Lower lobe of right lung (tissue), 2 donors: ENCODE results near the gene LTB4R2. TPM values are rescaled to one million over a fixed set of nuclear protein-coding genes. Genes with fewer than 3 reads are reported as not detected.
"Not testable (repeated sequence)": the region's sequence is repeated elsewhere in the genome, so short reads cannot be mapped to it uniquely, and the experiment has no call there.

Experiments used
- ATAC-seq, 2 donors: fragments of 200-7000 bp; cut with Tn5 transposase; one replicate each; pipeline ENCODE4 v1.9.1; 2020 to 2022; ENCODE audit warnings: mild to moderate bottlenecking in 2 of 2, moderate library complexity in 2 of 2
- DNase-seq: peaks from one replicate; pipeline ENCODE4 v3.0.0-alpha.2; 2020
- H3K27ac ChIP-seq: fragments of 200-600 bp; one replicate; pipeline ENCODE4 v1.8.0; 2022
- H3K27me3 ChIP-seq: fragments of 200-600 bp; one replicate; pipeline ENCODE4 v1.8.0; 2022; ENCODE audit warnings: low read depth
- H3K36me3 ChIP-seq: fragments of 200-600 bp; one replicate; pipeline ENCODE4 v1.8.0; 2022; ENCODE audit warnings: mild to moderate bottlenecking
- H3K4me1 ChIP-seq: fragments of 200-600 bp; one replicate; pipeline ENCODE4 v1.8.0; 2022
- H3K4me3 ChIP-seq: fragments of 200-600 bp; one replicate; pipeline ENCODE4 v1.8.0; 2022; ENCODE audit warnings: mild to moderate bottlenecking
- H3K9me3 ChIP-seq: fragments of 200-600 bp; one replicate; pipeline ENCODE4 v1.8.0; 2022
- CTCF ChIP-seq: fragments of 200-600 bp; IDR thresholded peaks from one replicate; pipeline ENCODE4 v1.8.0; 2022; ENCODE audit warnings: antibody characterized with exemption, mild to moderate bottlenecking
- intact Hi-C: fragments of 100-400 bp; cut with DNase I; formaldehyde crosslinking; loops from one replicate; pipeline ENCODE4 v1.11.0; 2022
- total RNA-seq: library from RNA; stranded (reverse); fragmentation: NEBNext Ultra II Directional; extraction: Animal tissue kit (Norgen Biotek cat#: 25700); gene quantifications from one replicate; pipeline ENCODE4 v1.2.1, GENCODE V29; 2021
- donor health status: DM: no; HTN: yes; CAD: no; lungs with severe emphysema.

Gene LTB4R2
- total RNA-seq, 1 donor from 2014 or later, result 5.9 TPM

GRCh38 chr14:24349742-24350141 is 39.8 kb downstream of the LTB4R2 start:
- Histone ChIP-seq H3K27me3 (no peaks in the 10 kb centered on the region), H3K4me3 (no peak overlapping the region), H3K4me1 (peaks cover 19% of the 10 kb centered on the region), H3K9me3 (no peaks in the 10 kb centered on the region), H3K36me3 (no peaks in the 10 kb centered on the region), H3K27ac (no peak overlapping the region)
- ATAC-seq (no peak), DNase-seq (no peak)
- intact Hi-C loops, result no loop called here
- TF ChIP-seq CTCF, result no peak

- H3K4me1 ChIP-seq, result peaks cover 19% of the 10 kb centered on the region
Observed at GRCh38 chr14:24351517-24351916, 41.6 kb downstream of the LTB4R2 start.

GRCh38 chr14:24353559-24354481 is 43.9 kb downstream of the LTB4R2 start:
- no peak for DNase-seq
- Histone ChIP-seq H3K27me3 (no peaks in the 10 kb centered on the region), H3K4me3 (no peak overlapping the region), H3K9me3 (no peaks in the 10 kb centered on the region), H3K4me1 (peaks cover 19% of the 10 kb centered on the region), H3K36me3 (no peaks in the 10 kb centered on the region), H3K27ac (no peak overlapping the region)
- TF ChIP-seq CTCF, result no peak
- no peak for ATAC-seq
- intact Hi-C loops, result no loop called here

More at GRCh38 chr14:24351517-24351916, 41.6 kb downstream of the LTB4R2 start:
- H3K9me3 ChIP-seq, result no peaks in the 10 kb centered on the region
- DNase-seq (no peak), ATAC-seq (peak; percentile 51 to 65)
- intact Hi-C loops, result no loop called here
- H3K36me3 ChIP-seq, result no peaks in the 10 kb centered on the region
- TF ChIP-seq CTCF, result no peak
- H3K27me3 ChIP-seq, result no peaks in the 10 kb centered on the region
- H3K27ac ChIP-seq, result peak overlapping the region; percentile 43
- H3K4me3 ChIP-seq, result no peak overlapping the region

- ATAC-seq, H3K36me3 ChIP-seq, H3K27ac ChIP-seq, intact Hi-C loops, DNase-seq, H3K27me3 ChIP-seq, H3K9me3 ChIP-seq, H3K4me3 ChIP-seq: not testable (repeated sequence)
- H3K4me1 ChIP-seq, result peaks cover 19% of the 10 kb centered on the region
Observed at GRCh38 chr14:24354482-24354825, 44.5 kb downstream of the LTB4R2 start.

GRCh38 chr14:24355009-24355408 is 45.1 kb downstream of the LTB4R2 start:
- no peaks in the 10 kb centered on the region for H3K9me3 ChIP-seq
- DNase-seq (no peak), ATAC-seq (peak; percentile 51 to 66)
- H3K36me3 ChIP-seq, result no peaks in the 10 kb centered on the region
- H3K4me3 ChIP-seq, result no peak overlapping the region
- no peaks in the 10 kb centered on the region for H3K27me3 ChIP-seq
- intact Hi-C loops, result no loop called here
- no peak for TF ChIP-seq CTCF
- H3K27ac ChIP-seq, result no peak overlapping the region
- peaks cover 19% of the 10 kb centered on the region for H3K4me1 ChIP-seq

- H3K9me3 ChIP-seq, result no peaks in the 10 kb centered on the region
- intact Hi-C loops, result no loop called here
- H3K27me3 ChIP-seq, result no peaks in the 10 kb centered on the region
- DNase-seq, result no peak
- no peak for ATAC-seq
- no peaks in the 10 kb centered on the region for H3K36me3 ChIP-seq
- no peak for TF ChIP-seq CTCF
- no peak overlapping the region for H3K27ac ChIP-seq
- H3K4me3 ChIP-seq, result no peak overlapping the region
- peaks cover 18% of the 10 kb centered on the region for H3K4me1 ChIP-seq
Observed at GRCh38 chr14:24356208-24356607, 46.3 kb downstream of the LTB4R2 start.
